ENCODE results near the gene PNLDC1. TPM values are rescaled to one million over a fixed set of nuclear protein-coding genes. Genes with fewer than 3 reads are reported as not detected.
"Not testable (repeated sequence)": the region's sequence is repeated elsewhere in the genome, so short reads cannot be mapped to it uniquely, and the experiment has no call there.

The PNLDC1 gene
- polyA plus RNA-seq, 3 donors = 0.07 to 0.56 (median 0.56) TPM

- 64 to 94% (median 66%) methylated on average over 2 of the region's 2 CpGs for WGBS, 3 donors
Observed at GRCh38 chr6:159833556-159833955, 33.5 kb downstream of the PNLDC1 start.

GRCh38 chr6:159833997-159834603, 34.0 kb downstream of the PNLDC1 start:
- WGBS, 3 donors = 80 to 91% (median 89%) methylated on average over 5 of the region's 5 CpGs

More at GRCh38 chr6:159833556-159833955, 33.5 kb downstream of the PNLDC1 start:
- no peak overlapping the region for H3K27ac ChIP-seq (ENCODE audit: low read depth, low read length)

GRCh38 chr6:159836718-159837490, 36.8 kb downstream of the PNLDC1 start:
- 69 to 86% (median 70%) methylated on average over 29 of the region's 29 CpGs for WGBS, 3 donors
- no peak overlapping the region for H3K27ac ChIP-seq (ENCODE audit: low read depth, low read length)

More at GRCh38 chr6:159833997-159834603, 34.0 kb downstream of the PNLDC1 start:
- no peak overlapping the region for H3K27ac ChIP-seq (ENCODE audit: low read depth, low read length)

- no peak overlapping the region for H3K27ac ChIP-seq (ENCODE audit: low read depth, low read length)
- 79 to 84% (median 80%) methylated on average over 8 of the region's 8 CpGs for WGBS, 3 donors
Observed at GRCh38 chr6:159837511-159837910, 37.4 kb downstream of the PNLDC1 start.

GRCh38 chr6:159838020-159838744, 38.1 kb downstream of the PNLDC1 start:
- H3K27ac ChIP-seq (ENCODE audit: low read depth, low read length) = no peak overlapping the region
- WGBS, 3 donors = 69 to 90% (median 86%) methylated on average over 7 of the region's 7 CpGs

GRCh38 chr6:159842035-159842434, 42.0 kb downstream of the PNLDC1 start:
- 74 to 86% (median 85%) methylated on average over 4 of the region's 4 CpGs for WGBS, 3 donors

GRCh38 chr6:159844737-159845645, 44.9 kb downstream of the PNLDC1 start:
- WGBS, 3 donors = 81 to 88% (median 82%) methylated on average over 13 of the region's 13 CpGs
- H3K27ac ChIP-seq (ENCODE audit: low read depth, low read length) = no peak overlapping the region

More at GRCh38 chr6:159842035-159842434, 42.0 kb downstream of the PNLDC1 start:
- no peak overlapping the region for H3K27ac ChIP-seq (ENCODE audit: low read depth, low read length)

GRCh38 chr6:159848552-159848951, 48.5 kb downstream of the PNLDC1 start:
- 87 to 92% (median 91%) methylated on average over 5 of the region's 5 CpGs for WGBS, 3 donors
- H3K27ac ChIP-seq (ENCODE audit: low read depth, low read length) = not testable (repeated sequence)

GRCh38 chr6:159849851-159850250, 49.8 kb downstream of the PNLDC1 start:
- WGBS, 3 donors = 96 to 100% (median 96%) methylated on average over 1 of the region's 1 CpG
- H3K27ac ChIP-seq (ENCODE audit: low read depth, low read length) = not testable (repeated sequence)

DNA sequence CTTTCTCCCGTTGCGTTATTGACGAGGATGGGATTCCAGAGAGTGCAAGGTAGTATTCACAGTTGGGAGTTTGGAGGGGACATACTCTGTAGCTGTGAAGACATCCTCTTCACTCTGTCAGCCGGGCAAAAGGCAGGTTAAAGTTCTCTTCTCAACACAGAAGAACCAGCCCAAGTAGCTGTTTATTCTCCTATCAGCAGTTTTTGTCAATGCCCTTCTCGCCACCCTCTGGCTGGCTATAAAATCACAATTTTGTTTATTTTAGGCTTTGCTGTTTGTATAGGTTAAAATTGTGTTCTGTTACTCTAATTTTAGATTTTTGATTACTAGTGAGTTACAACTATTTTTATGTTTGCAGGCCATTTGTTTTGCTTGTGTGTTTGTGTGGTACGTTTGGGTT, 52.8 kb downstream of the PNLDC1 start:
- 21 to 53% (median 52%) methylated on average over 6 of the region's 6 CpGs for WGBS, 3 donors
- no peak overlapping the region for H3K27ac ChIP-seq (ENCODE audit: low read depth, low read length)

DNA sequence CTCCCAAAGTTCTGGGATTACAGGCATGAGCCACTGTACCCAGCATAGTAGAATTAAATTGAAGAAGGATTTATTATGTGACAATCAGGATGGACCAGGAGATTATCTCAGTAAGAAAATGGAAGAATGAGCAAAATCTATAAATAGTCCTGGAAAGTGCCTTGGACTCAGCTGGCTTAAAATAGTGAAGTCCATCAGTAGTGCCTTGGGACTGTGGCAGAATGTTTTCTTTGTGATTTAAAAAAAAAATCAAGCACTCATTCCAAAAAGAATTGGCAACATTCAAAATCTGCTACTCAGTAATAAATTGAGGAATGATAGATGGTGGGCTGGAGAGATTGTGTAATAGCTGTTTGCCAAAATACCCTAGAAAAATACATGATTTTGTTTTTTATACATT, 53.7 kb downstream of the PNLDC1 start:
- H3K27ac ChIP-seq (ENCODE audit: low read depth, low read length) = no peak overlapping the region

- no peak overlapping the region for H3K27ac ChIP-seq (ENCODE audit: low read depth, low read length)
- WGBS, 3 donors = 78 to 82% (median 78%) methylated on average over 3 of the region's 3 CpGs
Observed at GRCh38 chr6:159854959-159855358, 54.9 kb downstream of the PNLDC1 start.

- 89 to 100% (median 100%) methylated on average over 1 of the region's 1 CpG for WGBS, 3 donors
- H3K27ac ChIP-seq (ENCODE audit: low read depth, low read length) = no peak overlapping the region
Observed at GRCh38 chr6:159858259-159858658, 58.2 kb downstream of the PNLDC1 start.

DNA sequence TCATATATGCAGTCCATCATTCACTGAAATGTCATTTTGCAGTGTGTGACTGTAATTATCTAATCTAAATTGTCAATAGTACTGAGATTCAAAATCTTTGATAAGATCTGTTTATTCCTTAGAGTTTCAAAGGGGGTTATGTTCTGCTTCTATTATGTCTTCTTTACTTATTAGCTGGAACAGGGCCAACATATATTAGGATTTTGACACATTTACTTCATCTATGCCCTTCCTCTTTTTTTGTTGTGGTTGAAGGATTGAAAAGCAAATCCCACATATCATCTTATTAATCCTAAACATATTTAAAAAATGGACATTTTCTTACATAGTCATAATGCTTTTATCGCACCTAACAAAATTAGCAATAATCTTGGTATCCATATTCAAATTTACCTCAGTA, 60.4 kb downstream of the PNLDC1 start:
- no peak overlapping the region for H3K27ac ChIP-seq (ENCODE audit: low read depth, low read length)
- 95 to 100% (median 97%) methylated on average over 1 of the region's 1 CpG for WGBS, 3 donors

- 74 to 80% (median 77%) methylated on average over 5 of the region's 5 CpGs for WGBS, 3 donors
Observed at GRCh38 chr6:159862103-159862502, 62.0 kb downstream of the PNLDC1 start.

GRCh38 chr6:159863341-159863740, 63.3 kb downstream of the PNLDC1 start:
- 17 to 25% (median 22%) methylated on average over 5 of the region's 5 CpGs for WGBS, 3 donors
- H3K27ac ChIP-seq (ENCODE audit: low read depth, low read length) = not testable (repeated sequence)

More at GRCh38 chr6:159862103-159862502, 62.0 kb downstream of the PNLDC1 start:
- no peak overlapping the region for H3K27ac ChIP-seq (ENCODE audit: low read depth, low read length)

DNA sequence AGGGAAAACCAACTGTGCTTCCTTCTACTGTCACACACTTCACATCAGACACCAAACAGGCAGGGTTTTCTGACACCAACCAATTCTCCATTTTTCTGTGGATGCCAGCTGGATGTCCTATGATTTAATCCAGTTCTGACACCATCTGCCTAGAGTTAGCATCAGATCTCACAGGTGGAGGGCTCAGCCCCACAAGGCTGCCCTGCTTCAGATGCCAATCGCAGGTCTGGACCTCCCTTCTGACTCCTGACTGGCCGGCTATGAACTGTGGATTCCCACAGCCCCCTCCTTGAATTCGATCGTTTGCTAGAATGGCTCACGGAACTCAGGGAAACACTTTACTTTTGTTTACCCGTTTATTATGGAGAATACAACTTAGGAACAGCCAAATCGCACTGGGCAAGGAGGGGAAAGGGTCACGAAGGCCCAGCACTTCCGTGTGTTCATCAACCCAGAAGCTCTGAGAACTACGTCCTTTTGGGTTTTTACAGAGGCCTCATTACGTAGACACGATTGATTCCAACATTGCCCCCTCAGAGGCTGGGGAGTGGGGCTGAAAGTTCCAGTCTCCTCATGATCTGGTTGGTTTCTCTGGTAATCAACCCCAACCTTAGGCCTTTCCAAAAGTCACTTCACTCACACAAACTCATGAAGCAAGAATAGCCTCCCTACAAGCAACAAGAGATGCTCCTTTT, 65.3 kb downstream of the PNLDC1 start:
- no peak overlapping the region for H3K27ac ChIP-seq (ENCODE audit: low read depth, low read length)
- 88 to 92% (median 89%) methylated on average over 12 of the region's 12 CpGs for WGBS, 3 donors
